Testis (tissue), 2 donors: ENCODE measurements around the gene RGS17.

Source experiments
- POLR2A ChIP-seq: fragments of 450-650 bp; IDR thresholded peaks from one replicate; pipeline ENCODE4 v1.6.1; 2017; ENCODE audit warnings: antibody characterized with exemption, mild to moderate bottlenecking, moderate library complexity
- TF ChIP-seq, protein P1 (sequence below), 3 experiments: fragments of 450-650 bp in 2 of 3; fragments of 200-600 bp in 1 of 3; sonication (generic) in 1 of 3; IDR thresholded peaks; one replicate each; pipeline ENCODE4 v1.5.1; 2016 to 2019; ENCODE audit warnings: antibody characterized with exemption in 3 of 3, mild to moderate bottlenecking in 2 of 3, moderate library complexity in 1 of 3

GRCh38 chr6:153160221-153160620 lies 29.1 kb upstream of the RGS17 start:
- TF ChIP-seq, protein P1, sequence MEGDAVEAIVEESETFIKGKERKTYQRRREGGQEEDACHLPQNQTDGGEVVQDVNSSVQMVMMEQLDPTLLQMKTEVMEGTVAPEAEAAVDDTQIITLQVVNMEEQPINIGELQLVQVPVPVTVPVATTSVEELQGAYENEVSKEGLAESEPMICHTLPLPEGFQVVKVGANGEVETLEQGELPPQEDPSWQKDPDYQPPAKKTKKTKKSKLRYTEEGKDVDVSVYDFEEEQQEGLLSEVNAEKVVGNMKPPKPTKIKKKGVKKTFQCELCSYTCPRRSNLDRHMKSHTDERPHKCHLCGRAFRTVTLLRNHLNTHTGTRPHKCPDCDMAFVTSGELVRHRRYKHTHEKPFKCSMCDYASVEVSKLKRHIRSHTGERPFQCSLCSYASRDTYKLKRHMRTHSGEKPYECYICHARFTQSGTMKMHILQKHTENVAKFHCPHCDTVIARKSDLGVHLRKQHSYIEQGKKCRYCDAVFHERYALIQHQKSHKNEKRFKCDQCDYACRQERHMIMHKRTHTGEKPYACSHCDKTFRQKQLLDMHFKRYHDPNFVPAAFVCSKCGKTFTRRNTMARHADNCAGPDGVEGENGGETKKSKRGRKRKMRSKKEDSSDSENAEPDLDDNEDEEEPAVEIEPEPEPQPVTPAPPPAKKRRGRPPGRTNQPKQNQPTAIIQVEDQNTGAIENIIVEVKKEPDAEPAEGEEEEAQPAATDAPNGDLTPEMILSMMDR (IDR thresholded peaks at IDR 0.05) = no peak
- no peak for TF ChIP-seq POLR2A
